GM13977 (cell line): Measurements from ENCODE around the gene LCE1D.

Source experiments
- DNase-seq: peaks from one replicate; pipeline ENCODE4 v3.0.0; 2012; ENCODE audit warnings: low spot score
- CTCF ChIP-seq: IDR thresholded peaks from 2 replicates; pipeline ENCODE4 v1.5.1; 2012; ENCODE audit warnings: mild to moderate bottlenecking, control low read depth; ENCODE audit not compliant: insufficient read depth; ENCODE audit errors: extremely low read depth, missing control alignments
- in situ Hi-C: fragments of 300-500 bp; cut with MboI; formaldehyde crosslinking; loops from one replicate; pipeline ENCODE4 v1.12.0; 2022; ENCODE audit warnings: low sequenced_read_pairs, low pct_unique_long_range_greater_than_20kb, mixed read lengths, inconsistent platforms; ENCODE audit not compliant: unreplicated experiment

The LCE1D gene

GRCh38 chr1:152796421-152796820 lies at the start of gene LCE1D:
Gene LCE1D, plus strand, starts transcription at chr1:152796721. Its CDS starts 1,074 bp downstream, at chr1:152797795.
- TF ChIP-seq CTCF, result no peak
- DNase-seq, result no peak
- in situ Hi-C loops, result no loop called here

- DNase-seq, result no peak
- no peak for TF ChIP-seq CTCF
- in situ Hi-C loops, result no loop called here
Measured at GRCh38 chr1:152747831-152748230, 48.7 kb upstream of the LCE1D start.

- in situ Hi-C loops, result no loop called here
- no peak for DNase-seq
- no peak for TF ChIP-seq CTCF
Measured at GRCh38 chr1:152752225-152752624, 44.3 kb upstream of the LCE1D start.

GRCh38 chr1:152753586-152753985 lies 42.9 kb upstream of the LCE1D start:
- no peak for TF ChIP-seq CTCF
- no peak for DNase-seq
- in situ Hi-C loops, result no loop called here

- no peak for TF ChIP-seq CTCF
- DNase-seq, result no peak
- in situ Hi-C loops, result no loop called here
Measured at GRCh38 chr1:152756872-152757271, 39.6 kb upstream of the LCE1D start.

GRCh38 chr1:152757747-152758146 lies 38.8 kb upstream of the LCE1D start, which contains the start of gene KPRP:
Gene KPRP, plus strand, starts transcription at chr1:152758025. Its CDS starts 1,564 bp downstream, at chr1:152759589.
- DNase-seq, result no peak
- no peak for TF ChIP-seq CTCF
- in situ Hi-C loops, result no loop called here

- no peak for DNase-seq
- in situ Hi-C loops, result no loop called here
- TF ChIP-seq CTCF, result no peak
Measured at GRCh38 chr1:152758636-152759035, 37.9 kb upstream of the LCE1D start.
